GM18873 (cell line): ENCODE data around the gene MVK.

ENCODE experiments used
- ATAC-seq: cut with Tn5 transposase; IDR thresholded peaks from one replicate; pipeline ENCODE4 v1.9.1; 2021; ENCODE audit warnings: mild to moderate bottlenecking, moderate library complexity, moderate number of reproducible peaks; ENCODE audit not compliant: unreplicated experiment, low FRiP score

Gene MVK

DNA sequence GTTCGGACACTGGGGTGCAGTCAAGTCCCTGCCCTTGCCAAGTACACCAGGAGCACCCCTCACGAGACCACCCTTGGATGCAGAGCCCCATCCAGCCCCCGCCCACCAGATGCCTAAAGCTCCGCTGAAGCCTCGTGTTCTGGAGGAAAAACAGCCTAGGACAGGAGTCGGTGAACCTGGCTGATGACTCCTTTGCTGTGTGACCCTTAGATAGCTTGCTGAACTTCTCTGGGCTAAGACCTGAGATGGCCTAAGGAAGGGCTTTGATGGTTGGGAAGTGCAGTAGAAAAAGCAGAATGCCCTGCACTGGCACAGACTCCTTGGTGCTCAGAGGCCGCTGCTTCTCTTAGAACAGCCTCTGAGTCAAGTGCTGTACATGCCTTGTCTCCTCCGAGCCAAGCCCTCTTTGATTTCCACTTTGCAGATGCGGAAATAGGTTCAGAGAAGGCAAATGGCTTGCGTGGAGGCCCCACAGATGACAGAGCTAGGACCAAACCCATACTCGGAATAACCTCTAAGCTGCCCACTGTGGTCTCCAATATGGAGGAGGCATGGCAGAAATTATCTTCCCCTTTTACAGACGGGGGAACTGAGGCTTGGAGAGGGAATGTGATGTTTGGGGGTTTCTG, 52.3 kb downstream of the MVK start:
- no peak for ATAC-seq

DNA sequence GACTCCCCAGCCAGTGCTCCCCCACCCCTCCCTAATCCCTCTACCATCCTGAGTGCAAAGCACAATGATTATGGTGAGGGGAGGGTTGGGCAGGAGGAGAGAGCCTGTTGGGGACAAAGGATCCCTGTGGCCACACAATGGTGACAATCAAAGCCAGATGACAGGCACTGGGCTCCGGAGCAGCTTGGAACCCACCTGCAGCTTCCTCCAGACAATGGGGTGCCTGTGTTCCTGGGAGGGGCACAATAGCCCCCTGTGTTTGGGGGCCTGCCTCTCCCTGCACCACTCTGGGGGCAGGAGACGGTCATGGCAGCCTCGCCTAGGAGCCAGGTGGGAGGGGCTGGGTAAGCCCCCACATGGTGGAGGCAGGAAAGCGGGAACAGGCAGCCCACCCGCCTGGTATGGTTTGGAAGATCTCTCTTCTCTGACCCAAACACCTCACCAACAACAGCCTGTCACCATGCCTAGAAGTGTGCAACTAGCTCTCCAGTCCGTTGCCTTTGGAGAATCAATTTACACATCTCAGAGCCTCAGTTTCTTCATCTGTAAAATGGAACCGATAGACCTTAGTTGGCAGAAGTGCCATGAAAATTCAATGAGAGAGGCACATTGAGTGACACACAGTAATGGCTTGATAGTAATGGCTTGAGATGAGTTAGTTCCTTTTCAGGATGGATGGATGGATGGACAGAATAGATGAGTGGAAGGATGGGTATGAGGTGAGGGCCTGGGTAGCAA, 53.0 kb downstream of the MVK start:
- ATAC-seq = no peak

GRCh38 chr12:109627633-109628032, 54.0 kb downstream of the MVK start:
- no peak for ATAC-seq

DNA sequence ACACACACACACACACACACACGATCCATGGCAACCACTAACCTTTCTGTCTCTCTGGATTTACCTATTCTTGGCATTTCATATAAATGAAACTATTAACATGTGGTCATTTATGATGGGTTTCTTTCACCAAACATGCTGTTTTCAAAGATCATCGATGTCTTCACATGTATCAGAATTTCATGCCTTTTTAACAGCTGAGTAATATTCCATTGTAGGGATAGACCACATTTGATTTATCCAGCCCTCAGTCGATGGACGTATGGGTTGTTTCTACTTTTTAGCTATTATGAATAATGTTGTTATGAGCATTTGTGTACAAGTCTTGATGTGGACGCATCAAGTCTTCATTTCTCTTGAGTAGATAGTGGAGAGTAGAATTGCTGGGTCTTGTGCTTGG, 56.5 kb downstream of the MVK start:
- no peak for ATAC-seq

- ATAC-seq = no peak
These were observed 57.2 kb downstream of the MVK start for GRCh38 chr12:109630815-109631214.

DNA sequence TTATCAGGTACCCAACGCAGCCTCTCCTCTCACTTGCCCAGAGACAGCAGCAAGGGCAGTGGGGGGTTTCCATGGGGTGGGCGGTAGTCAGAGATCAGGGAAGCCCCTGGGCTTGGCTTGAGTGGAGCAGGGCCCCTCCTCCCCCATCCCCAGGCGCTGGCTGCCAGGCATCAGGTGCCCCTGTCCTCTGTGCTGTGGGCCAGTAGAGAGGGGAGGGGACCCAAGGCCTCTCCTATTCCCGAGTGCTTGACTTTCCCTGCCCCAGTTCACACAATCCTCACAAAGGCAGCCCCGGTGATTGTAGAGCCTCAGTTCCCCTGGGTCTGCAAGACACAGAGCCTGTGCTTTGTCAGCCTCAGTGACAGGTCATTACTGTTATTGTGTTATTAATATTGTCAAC, 57.7 kb downstream of the MVK start:
- no peak for ATAC-seq

DNA sequence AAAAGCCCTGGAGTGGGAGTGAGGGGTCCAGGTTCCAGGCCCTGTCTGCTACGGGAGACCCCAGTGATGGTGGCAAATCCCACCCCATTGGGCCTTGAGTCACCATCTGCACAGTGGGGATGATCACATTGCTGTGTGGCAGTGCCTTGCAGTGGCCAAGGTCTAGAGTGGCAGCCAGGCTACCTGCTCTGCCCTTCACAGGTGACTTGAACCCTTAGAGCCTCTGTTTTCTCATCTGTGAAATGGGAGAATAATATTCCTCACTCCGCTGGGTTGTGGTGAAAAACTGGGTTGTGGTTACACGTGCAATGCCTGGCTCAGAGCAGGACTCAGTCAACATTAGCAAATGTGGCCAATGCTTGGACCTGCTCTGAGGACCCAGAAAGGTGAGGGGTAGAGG, 58.2 kb downstream of the MVK start:
- no peak for ATAC-seq

GRCh38 chr12:109632342-109632741, 58.7 kb downstream of the MVK start:
- no peak for ATAC-seq

GRCh38 chr12:109635717-109636116, 62.1 kb downstream of the MVK start:
- ATAC-seq = no peak

GRCh38 chr12:109637348-109637747, 63.8 kb downstream of the MVK start:
- no peak for ATAC-seq

GRCh38 chr12:109637996-109638395, 64.4 kb downstream of the MVK start:
- no peak for ATAC-seq

GRCh38 chr12:109638735-109639134, 65.1 kb downstream of the MVK start:
- ATAC-seq = no peak

DNA sequence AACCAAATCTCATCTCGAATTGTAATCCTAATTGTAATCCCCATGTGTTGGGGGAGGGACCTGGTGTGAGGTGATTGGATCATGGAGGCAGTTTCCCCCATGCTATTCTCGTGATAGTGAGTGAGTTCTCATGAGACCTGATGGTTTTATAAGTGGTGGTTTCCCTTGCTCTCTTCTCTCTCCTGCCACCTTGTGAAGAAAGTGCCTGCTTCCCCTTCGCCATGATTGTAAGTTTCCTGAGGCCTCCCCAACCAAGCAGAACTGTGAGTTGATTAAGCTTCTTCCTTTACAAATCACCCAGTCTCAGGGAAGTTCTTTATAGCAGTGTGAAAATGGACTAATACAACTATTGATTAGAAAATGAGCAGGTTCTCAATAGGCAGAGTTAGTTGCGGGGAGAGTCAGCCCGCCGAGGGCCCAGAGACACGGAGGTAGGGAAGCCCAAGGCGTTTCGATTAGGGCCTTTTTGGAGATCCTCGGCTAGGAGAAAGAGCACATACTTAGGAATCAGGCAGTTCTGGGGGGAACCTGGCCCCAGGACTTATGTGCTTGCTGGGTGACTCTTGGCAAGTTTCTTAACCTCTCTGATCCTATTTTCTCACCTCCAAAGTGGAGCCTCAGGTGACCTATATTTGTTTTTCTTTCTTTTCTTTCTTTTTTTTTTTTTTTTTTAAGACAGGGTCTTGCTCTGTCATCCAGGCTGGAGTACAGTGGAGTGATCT, 65.7 kb downstream of the MVK start:
- no peak for ATAC-seq

- no peak for ATAC-seq
These were observed 67.4 kb downstream of the MVK start for GRCh38 chr12:109640961-109641360.

DNA sequence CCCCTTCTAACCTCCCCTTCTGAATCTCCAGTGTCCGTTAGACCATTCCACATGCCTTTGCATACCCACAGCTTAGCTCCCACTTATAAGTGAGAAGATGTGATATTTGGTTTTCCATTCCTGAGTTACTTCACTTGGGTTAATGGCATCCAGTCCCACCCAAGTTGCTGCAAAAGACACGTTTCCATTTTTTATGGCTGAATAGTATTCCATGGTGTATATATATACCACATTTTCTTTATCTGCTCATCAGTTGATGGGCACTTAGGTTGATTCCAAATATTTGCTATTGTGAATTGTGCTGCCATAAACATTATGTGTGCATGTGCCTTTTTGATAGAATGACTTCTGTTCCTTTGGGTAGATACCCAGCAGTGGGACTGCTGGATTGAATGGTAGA, 67.8 kb downstream of the MVK start:
- no peak for ATAC-seq

DNA sequence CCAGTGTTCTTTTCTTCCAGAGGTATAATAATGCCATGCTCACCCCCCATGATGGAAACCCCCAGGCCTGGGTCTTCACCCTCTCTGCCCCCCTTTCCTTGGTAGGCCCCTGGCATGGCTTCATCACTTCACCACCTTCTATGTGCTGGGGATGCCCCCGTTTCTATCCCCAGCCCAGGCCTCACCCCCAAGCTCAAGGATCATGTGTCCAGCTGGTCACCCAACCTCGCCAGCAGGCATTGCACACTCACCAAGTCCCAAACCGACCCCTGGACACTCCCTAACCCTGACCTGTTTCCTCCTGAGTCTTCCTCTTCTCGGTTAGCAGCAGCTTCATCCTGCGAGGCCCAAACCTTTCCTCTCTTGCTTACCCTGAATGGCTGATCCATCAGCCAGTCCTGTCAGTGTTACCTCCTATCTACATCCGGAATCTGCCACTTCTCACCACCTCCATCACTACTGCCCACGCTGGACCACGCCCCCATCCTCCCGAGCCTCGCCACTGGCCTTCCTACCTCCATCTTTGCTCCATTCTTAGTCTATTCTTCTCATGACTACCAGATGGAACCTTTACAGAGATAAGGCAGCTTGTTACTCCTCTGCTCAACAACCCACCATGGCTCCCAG, 69.0 kb downstream of the MVK start:
- no peak for ATAC-seq

GRCh38 chr12:109645194-109645593, 71.6 kb downstream of the MVK start:
- no peak for ATAC-seq

DNA sequence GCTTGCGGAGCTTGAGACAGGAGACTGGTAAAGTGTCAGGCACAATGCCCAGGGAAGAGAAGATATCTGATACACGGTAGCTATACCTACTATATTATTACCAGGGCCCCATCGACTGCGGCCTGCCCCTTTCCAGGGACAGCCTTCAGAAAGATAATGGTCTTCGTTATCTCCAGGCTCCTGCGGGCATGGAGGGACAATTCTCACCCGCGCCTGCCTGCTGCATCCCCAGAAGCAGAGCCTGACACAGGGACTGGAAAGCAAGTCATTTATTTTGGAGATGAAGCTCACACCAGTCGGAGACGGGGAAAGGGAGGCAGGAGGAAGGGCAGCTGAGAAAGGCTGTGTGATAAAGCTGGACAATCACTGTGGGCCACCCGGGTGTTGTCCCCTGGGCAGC, 72.1 kb downstream of the MVK start:
- ATAC-seq = no peak
